ENCODE measurements around the gene SAMD9. TPM values are rescaled to one million over a fixed set of nuclear protein-coding genes. Genes with fewer than 3 reads are reported as not detected.

SAMD9 gene
- total RNA-seq, 1 experiment from 2014 or later, result not detected

DNA sequence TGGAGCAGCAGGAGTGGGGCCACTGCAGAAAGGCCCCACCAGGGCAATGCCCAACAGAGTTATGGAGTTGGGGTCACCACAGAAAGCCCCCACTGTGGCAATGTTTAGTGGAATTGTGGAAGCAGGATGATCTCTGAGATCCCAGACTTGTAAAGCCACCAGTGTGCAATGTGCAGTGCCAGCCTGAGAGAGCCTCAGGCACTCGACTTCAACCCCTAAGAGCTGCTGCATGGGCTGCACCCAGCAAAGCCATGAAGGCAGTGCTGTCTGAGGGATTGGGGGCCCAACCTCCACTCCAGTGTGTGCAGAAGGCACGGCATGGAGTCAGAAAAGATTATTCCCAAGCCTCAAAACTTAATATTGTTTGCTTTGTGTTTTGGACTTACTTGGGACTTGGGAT, 20.4 kb downstream of the SAMD9 start:
- no peak overlapping the region for H3K23ac ChIP-seq (ENCODE audit: insufficient read length, low read depth, low read length)
- no peak overlapping the region for H3K27ac ChIP-seq (ENCODE audit: insufficient read length, low read depth, low read length)
- WGBS (ENCODE audit: extremely low coverage, insufficient read length, low lambda C conversion rate), result no CpG with 5 or more reads among the region's 2 CpGs
- H3K14ac ChIP-seq (ENCODE audit: insufficient read depth, low read length), result no peak overlapping the region; the same call in 1 of the 2 replicates
- no peak overlapping the region for H3K4me2 ChIP-seq (ENCODE audit: insufficient read depth, insufficient read length, low read length)
- no peaks in the 10 kb centered on the region for H3K23me2 ChIP-seq (ENCODE audit: insufficient read length, low read depth, low read length, poor library complexity, severe bottlenecking)
- Mint-ChIP-seq H3K27ac (no peak overlapping the region), H3K9me3 (no peaks in the 10 kb centered on the region), H3K4me3 (no peak overlapping the region), H3K27me3 (ENCODE audit: low read depth) (peaks cover 8% of the 10 kb centered on the region; the same call in 1 of the 2 replicates), H3K4me1 (no peaks in the 10 kb centered on the region), H3K36me3 (ENCODE audit: insufficient read depth in 1 of 3, low read depth in 3 of 3) (no peaks in the 10 kb centered on the region)
- no peak overlapping the region for H3K9ac ChIP-seq (ENCODE audit: extremely low read depth, insufficient read length, low read length)
- no peak for DNase-seq
- H3K18ac ChIP-seq (ENCODE audit: insufficient read length, low read depth, low read length), result no peak overlapping the region
- no peak overlapping the region for H3K56ac ChIP-seq (ENCODE audit: insufficient read length, low read depth, low read length)
- no peaks in the 10 kb centered on the region for H3K9me3 ChIP-seq (ENCODE audit: control insufficient read depth, low read depth, low read length)
- H3K4ac ChIP-seq (ENCODE audit: low read depth, low read length), result no peak overlapping the region
- H2AK5ac ChIP-seq (ENCODE audit: insufficient read length, low read length), result no peak overlapping the region
- no peak overlapping the region for H2AFZ ChIP-seq (ENCODE audit: low read length)
- H3K4me1 ChIP-seq (ENCODE audit: insufficient read depth, low read length), result no peaks in the 10 kb centered on the region
- H2BK15ac ChIP-seq (ENCODE audit: low read depth, low read length), result no peak overlapping the region
- H2BK5ac ChIP-seq (ENCODE audit: insufficient read length, low read length), result no peak overlapping the region
- no peak overlapping the region for H3T11ph ChIP-seq (ENCODE audit: low read length)
- H4K20me1 ChIP-seq (ENCODE audit: control insufficient read depth, insufficient read depth, insufficient read length), result no peaks in the 10 kb centered on the region
- no peak overlapping the region for H4K5ac ChIP-seq (ENCODE audit: insufficient read length, low read depth, low read length)
- TF ChIP-seq, protein P1, sequence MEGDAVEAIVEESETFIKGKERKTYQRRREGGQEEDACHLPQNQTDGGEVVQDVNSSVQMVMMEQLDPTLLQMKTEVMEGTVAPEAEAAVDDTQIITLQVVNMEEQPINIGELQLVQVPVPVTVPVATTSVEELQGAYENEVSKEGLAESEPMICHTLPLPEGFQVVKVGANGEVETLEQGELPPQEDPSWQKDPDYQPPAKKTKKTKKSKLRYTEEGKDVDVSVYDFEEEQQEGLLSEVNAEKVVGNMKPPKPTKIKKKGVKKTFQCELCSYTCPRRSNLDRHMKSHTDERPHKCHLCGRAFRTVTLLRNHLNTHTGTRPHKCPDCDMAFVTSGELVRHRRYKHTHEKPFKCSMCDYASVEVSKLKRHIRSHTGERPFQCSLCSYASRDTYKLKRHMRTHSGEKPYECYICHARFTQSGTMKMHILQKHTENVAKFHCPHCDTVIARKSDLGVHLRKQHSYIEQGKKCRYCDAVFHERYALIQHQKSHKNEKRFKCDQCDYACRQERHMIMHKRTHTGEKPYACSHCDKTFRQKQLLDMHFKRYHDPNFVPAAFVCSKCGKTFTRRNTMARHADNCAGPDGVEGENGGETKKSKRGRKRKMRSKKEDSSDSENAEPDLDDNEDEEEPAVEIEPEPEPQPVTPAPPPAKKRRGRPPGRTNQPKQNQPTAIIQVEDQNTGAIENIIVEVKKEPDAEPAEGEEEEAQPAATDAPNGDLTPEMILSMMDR (conservative IDR thresholded peaks at IDR 0.05), result no peak
- H4K91ac ChIP-seq (ENCODE audit: insufficient read length, low read depth, low read length), result no peak overlapping the region
- no peaks in the 10 kb centered on the region for H3K79me2 ChIP-seq (ENCODE audit: insufficient read depth, low read length)
- H2BK120ac ChIP-seq (ENCODE audit: low read depth, low read length, poor library complexity, severe bottlenecking), result no peak overlapping the region
- H2BK12ac ChIP-seq (ENCODE audit: insufficient read length, low read depth, low read length), result no peak overlapping the region
- H2BK20ac ChIP-seq (ENCODE audit: low read depth, low read length, poor library complexity, severe bottlenecking), result no peak overlapping the region
- no peak overlapping the region for H4K8ac ChIP-seq (replicated peaks; ENCODE audit: insufficient read length, low read depth, low read length)
- no peaks in the 10 kb centered on the region for H3K79me1 ChIP-seq (ENCODE audit: insufficient read depth, low read depth, low read length, poor library complexity, severe bottlenecking)
- no peaks in the 10 kb centered on the region for H3K27me3 ChIP-seq (ENCODE audit: insufficient read depth, low read length)

Data from H9 (cell line).